Caki2 (cell line): Measurements from ENCODE around the gene ANKRD63. TPM values are rescaled to one million over a fixed set of nuclear protein-coding genes. Genes with fewer than 3 reads are reported as not detected.

Experiments
- DNase-seq: peaks from one replicate; pipeline ENCODE4 v3.0.0-alpha.2; 2015; ENCODE audit warnings: low read depth
- in situ Hi-C: cut with HindIII; loops from 2 replicates; pipeline ENCODE4 v1.10.0; 2016; ENCODE audit warnings: low sequenced_read_pairs, low pct_unique_long_range_greater_than_20kb, mixed read lengths
- total RNA-seq: library from RNA; depleted of rRNA; stranded (reverse); fragments of >200 nt; shearing (Covaris generic); gene quantifications from 2 replicates; pipeline ENCODE4 v1.2.3, GENCODE V29; 2014; ENCODE audit warnings: low replicate concordance

The ANKRD63 gene
- total RNA-seq, 1 experiment from 2014 or later = not detected

DNA sequence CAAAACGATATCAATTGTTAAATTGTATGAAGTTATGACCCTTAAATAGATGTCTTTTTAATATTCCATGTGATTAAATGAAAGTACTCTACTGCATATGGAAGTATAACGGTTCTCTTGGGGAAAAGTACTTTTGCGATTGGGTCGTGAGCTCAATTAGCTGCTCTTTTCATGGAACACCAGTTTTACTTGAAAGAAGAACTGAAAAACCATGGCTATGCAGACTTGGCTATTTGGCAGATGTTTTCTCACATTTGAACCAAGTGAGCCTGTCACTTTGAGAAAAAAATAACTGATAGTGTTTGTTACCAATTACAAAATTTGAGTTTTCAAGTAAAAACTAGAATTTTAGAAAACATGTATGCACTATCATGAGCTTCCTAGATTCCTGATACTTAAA lies 34.7 kb upstream of the ANKRD63 start:
- in situ Hi-C loops = no loop called here
- no peak for DNase-seq

- DNase-seq = no peak
- in situ Hi-C loops = no loop called here
Measured at GRCh38 chr15:40316931-40317330, 34.1 kb upstream of the ANKRD63 start.

GRCh38 chr15:40314723-40315276 lies 31.9 kb upstream of the ANKRD63 start:
- DNase-seq = no peak
- in situ Hi-C loops = no loop called here

- DNase-seq = no peak
- in situ Hi-C loops = no loop called here
Measured at GRCh38 chr15:40313531-40314398, 30.9 kb upstream of the ANKRD63 start.

- in situ Hi-C loops = no loop called here
- no peak for DNase-seq
Measured at GRCh38 chr15:40312370-40313158, 29.7 kb upstream of the ANKRD63 start.

DNA sequence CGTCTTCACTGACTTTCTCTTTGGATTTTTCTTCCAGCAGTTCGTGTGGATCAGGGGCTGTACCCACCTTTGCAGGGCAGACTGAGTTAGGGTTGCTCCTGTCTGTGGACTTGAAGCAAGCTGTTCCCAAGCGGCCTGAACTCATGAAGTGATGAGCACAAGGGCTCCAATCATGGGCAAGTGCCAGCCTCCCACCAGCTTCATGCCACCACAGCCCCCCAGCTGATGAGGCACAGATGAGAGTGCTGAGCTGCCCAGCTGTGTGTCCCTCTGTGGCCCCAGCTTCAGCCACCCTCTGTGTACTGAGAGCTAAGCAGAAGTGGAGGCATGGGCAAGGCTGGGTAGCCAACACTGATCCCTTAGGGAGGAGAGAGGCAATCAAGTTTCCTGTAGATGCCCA lies 28.1 kb upstream of the ANKRD63 start:
- no peak for DNase-seq
- in situ Hi-C loops = no loop called here

DNA sequence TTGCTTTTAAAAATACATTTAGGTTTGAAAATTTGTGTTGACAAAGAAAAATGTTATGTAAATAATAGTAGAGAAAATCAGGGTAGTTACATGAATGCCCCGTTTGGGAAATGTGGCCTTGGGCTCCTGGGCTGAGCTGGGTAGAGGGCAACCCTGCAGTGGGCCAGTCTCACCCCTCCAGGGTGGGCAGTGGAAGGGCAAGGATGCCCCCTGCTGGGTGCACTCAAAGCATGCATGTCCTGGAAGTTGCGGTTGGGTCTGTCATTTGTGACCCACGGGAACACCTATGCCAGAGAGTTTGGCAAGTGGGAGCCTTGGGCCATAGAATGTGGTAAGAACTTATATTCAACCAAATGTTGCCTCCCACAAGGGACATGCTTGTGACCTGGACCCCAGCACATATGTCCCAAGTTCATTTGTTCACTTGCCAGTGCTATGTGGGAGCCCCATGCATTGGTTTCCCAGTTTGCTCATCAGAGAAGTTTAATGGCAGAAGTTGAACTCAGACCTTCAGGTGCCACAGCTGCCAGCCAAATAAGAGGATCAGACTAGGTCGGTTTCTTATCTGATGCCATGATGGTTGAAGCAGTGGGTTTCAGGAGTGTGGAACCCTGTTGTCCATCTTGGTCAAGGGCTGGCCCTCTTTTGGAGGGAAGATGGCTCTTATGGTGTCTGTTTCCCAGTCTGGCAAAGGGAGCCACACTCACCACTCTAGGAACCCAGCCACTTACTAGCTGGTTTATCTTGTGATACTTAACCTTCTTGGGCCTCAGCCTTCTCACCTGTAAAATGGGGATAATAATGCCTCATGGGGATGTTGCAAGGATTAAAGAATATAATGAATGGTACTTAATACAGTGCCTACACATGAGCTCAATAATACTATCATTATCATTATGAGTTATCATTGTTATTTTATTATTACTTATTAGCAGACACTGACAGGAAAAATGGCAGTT lies 27.4 kb upstream of the ANKRD63 start:
- in situ Hi-C loops = no loop called here
- DNase-seq = peak; percentile 20

- DNase-seq = no peak
- in situ Hi-C loops = no loop called here
Measured at GRCh38 chr15:40309344-40309862, 26.5 kb upstream of the ANKRD63 start.

DNA sequence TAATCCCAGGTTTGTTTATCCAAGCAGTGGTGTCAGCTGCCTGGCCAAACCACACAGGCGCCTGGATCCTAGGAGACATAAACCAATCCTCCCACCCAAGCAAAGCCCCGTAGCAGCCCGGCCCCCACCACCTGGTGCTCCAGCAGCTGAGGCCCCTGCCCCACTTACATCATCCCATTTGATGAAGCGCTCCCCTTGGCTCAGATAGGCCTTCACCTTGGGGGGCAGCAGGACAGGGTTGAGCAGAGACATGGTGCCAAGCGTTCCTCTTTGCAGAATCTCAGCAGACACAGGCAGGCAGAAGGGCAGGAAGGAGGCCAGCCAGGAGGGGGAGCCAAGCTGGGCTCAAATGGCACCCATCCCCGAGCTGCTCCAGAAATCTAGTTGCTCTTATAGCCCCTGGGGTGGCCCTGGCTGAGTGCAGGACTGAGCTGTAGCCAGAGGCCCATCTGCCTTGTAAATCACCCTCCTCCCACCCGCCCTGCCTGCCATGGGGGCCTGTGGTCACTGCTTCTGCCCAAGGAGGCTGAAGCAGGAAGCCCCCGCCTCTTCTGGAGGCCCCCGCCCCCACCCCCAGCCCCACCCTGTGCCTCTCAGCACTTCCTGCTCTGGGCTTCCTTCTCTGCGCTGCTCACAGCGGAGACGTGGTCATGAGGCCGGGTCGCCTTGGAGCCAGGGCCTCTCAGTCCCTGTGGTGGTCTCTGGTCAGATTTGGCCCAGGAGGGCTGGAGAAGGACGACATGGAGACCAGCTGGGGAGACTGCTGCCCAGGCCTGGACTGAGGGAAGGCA lies 24.8 kb upstream of the ANKRD63 start, which contains the start of gene PLCB2:
TSS of gene PLCB2 (minus strand) at position 515 of the 791 bp plus-strand sequence. CDS start at position 252, 263 bp downstream.
- in situ Hi-C loops = no loop called here
- DNase-seq = no peak

GRCh38 chr15:40306908-40307307 lies 24.0 kb upstream of the ANKRD63 start:
- DNase-seq = no peak
- in situ Hi-C loops = no loop called here

DNA sequence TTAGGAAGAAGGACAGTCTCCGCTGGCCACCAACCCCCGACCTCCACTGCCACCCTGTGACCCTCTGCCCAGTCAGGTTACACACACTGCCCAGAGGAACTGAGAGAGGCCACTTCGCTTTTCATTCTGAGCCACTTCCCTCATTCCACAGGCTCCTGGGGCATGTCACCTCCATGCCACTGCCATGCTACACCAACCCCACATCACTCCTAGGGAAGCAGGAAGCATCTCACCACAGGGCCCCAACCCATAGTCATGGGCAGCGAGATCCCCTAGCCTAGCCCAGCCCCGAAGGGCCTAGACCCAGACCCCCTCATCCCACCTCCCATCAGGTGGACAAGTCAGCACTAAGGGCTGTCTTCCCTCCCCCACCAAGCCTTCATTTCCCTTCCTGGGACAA lies 23.5 kb upstream of the ANKRD63 start:
- in situ Hi-C loops = no loop called here
- no peak for DNase-seq

DNA sequence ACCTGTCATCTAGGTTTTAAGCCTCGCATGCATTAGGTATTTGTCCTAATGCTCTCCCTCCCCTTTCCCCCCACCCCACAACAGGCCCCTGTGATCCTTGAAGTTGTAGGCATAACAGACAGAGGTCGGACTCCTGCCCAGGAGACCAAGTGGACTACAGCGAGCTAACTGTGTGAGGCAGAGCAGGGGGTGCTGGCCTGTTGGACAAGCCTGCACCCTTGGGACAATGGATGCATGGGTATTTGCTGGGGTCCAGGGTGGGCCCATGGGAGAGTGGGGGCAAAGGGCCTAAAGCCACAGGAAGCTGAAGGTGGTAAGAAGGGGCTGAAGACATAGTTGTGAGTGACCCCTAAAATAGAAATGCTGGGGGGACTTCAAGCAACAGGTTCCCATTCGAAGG lies 22.4 kb upstream of the ANKRD63 start:
- in situ Hi-C loops = no loop called here
- DNase-seq = no peak

DNA sequence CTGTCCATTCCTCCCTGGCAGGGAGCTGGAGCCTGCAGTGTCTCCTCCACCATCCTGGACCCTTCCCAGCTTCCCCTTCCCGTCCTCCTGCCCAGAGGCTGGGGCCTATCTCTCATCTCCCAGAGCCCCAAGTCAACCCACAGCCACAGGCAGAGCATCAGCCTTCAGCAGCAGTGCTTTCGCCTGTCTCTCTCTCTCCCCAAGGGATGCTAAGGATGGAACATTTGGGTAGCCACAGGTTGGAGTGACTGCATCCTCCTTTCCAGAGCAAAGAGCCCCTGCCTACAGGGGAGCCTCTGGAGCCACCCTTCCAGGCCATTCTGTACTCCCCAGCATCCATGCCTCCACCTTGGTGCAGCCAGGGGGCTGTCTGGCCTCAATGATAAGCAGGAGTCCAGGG lies 20.7 kb upstream of the ANKRD63 start:
- no peak for DNase-seq
- in situ Hi-C loops = no loop called here

DNA sequence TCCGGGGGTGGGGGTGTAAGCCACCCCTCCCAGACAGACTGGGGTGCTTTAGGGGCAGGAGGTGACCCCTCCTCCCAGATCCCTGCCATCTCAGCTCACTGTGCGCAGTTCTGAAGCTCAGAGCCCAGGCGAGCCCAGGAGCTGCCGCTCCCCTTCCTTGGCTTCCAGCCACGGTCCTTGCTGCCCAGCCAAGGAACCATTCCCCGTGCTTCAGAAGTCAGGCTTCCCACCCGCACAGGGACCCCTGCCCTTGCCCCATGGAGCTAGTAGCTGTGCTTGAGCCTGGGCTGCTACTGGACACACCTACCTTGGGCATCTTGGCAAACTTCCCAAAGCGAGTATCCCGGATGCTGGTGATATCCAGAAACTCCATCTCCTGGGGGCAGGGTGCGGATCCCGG lies 20.1 kb upstream of the ANKRD63 start:
- in situ Hi-C loops = no loop called here
- DNase-seq = no peak

DNA sequence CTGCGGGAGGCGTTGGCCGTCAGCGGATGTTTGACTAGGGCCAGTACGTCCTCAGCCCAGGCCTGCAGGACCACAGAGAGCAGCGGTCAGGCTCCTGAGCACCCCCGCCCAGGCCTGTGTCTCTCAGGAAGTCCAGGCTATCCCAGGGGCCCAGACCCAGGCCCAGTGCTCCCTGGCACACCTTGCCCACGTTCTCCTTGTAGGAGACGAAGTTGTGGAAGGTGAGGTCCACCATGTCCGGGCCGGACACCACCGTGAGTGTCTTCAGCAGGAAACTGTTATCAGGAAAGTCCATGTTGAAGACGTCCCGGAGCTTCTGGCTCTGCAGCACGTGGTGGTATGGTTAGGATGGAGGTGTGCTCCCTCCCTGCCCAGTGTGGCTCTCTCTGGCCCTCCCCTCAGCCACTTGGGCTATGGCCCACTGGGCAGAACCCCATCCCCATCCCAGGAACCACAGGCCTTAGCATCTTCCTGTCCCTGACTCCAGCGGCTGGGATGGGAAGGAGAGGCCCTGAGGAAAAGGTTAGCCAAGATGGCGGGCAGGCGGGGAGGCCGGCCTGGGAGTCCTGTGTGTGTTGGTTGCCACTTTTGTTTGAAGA lies 19.5 kb upstream of the ANKRD63 start:
- in situ Hi-C loops = no loop called here
- DNase-seq = no peak

- no peak for DNase-seq
- in situ Hi-C loops = no loop called here
Measured at GRCh38 chr15:40301467-40302179, 18.8 kb upstream of the ANKRD63 start.
